Activated naive CD4-positive, alpha-beta T cell treated with anti-CD3 and anti-CD28 coated beads, Interleukin-2, amount 10 ng/mL, durations not matched to agents 7 days and 5 days (primary cell): Measurements from ENCODE around the gene RBM43.

ENCODE experiments used
- CTCF ChIA-PET: fragments of 350-600 bp; sonication (Branson Sonifier 250); formaldehyde crosslinking; loops from one replicate; lab custom pipeline; 2021; ENCODE audit warnings: antibody characterized with exemption; lab: Charles Lee
- DNase-seq: peaks from one replicate; pipeline ENCODE4 v3.0.0-alpha.2; 2020
- H3K27ac Mint-ChIP-seq: one replicate; pipeline ENCODE4 v1.8.0; 2021; ENCODE audit warnings: mild to moderate bottlenecking, moderate library complexity, mixed read lengths
- H3K27me3 Mint-ChIP-seq: one replicate; pipeline ENCODE4 v1.8.0; 2021; ENCODE audit warnings: mild to moderate bottlenecking, mixed read lengths
- H3K36me3 Mint-ChIP-seq: one replicate; pipeline ENCODE4 v1.8.0; 2021; ENCODE audit warnings: mixed read lengths
- H3K4me1 Mint-ChIP-seq: one replicate; pipeline ENCODE4 v1.8.0; 2021; ENCODE audit warnings: mixed read lengths
- H3K4me3 Mint-ChIP-seq: one replicate; pipeline ENCODE4 v1.8.0; 2021; ENCODE audit warnings: mild to moderate bottlenecking, moderate library complexity, mixed read lengths
- H3K9me3 Mint-ChIP-seq: one replicate; pipeline ENCODE4 v1.8.0; 2021; ENCODE audit warnings: mixed read lengths

RBM43 gene

GRCh38 chr2:151230627-151231140 lies 31.0 kb downstream of the RBM43 start:
- no peak for DNase-seq
- Mint-ChIP-seq H3K36me3 (no peaks in the 10 kb centered on the region), H3K4me3 (no peak overlapping the region), H3K27ac (no peak overlapping the region), H3K27me3 (peaks cover 10% of the 10 kb centered on the region), H3K4me1 (no peaks in the 10 kb centered on the region), H3K9me3 (no peaks in the 10 kb centered on the region)
- CTCF ChIA-PET, result interaction anchor here (2.4 kb wide), 1 partner anchor 8 kb away, joined by 8 read pairs; no protein-coding TSS in a partner anchor

- H3K9me3 Mint-ChIP-seq, result no peaks in the 10 kb centered on the region
- H3K36me3 Mint-ChIP-seq, result no peaks in the 10 kb centered on the region
- peaks cover 10% of the 10 kb centered on the region for H3K27me3 Mint-ChIP-seq
- no peak overlapping the region for H3K4me3 Mint-ChIP-seq
- H3K27ac Mint-ChIP-seq, result no peak overlapping the region
- H3K4me1 Mint-ChIP-seq, result no peaks in the 10 kb centered on the region
- CTCF ChIA-PET, result interaction anchor here (2.4 kb wide), 1 partner anchor 10 kb away, joined by 8 read pairs; no protein-coding TSS in a partner anchor
- DNase-seq, result no peak
Measured at GRCh38 chr2:151228847-151229512, 32.7 kb downstream of the RBM43 start.

- H3K27me3 Mint-ChIP-seq, result peaks cover 2% of the 10 kb centered on the region
- DNase-seq, result no peak
- no peaks in the 10 kb centered on the region for H3K9me3 Mint-ChIP-seq
- no peaks in the 10 kb centered on the region for H3K36me3 Mint-ChIP-seq
- CTCF ChIA-PET, result no interaction called here
- no peaks in the 10 kb centered on the region for H3K4me1 Mint-ChIP-seq
- H3K27ac Mint-ChIP-seq, result no peak overlapping the region
- no peak overlapping the region for H3K4me3 Mint-ChIP-seq
Measured at GRCh38 chr2:151217343-151217742, 44.3 kb downstream of the RBM43 start.

- Mint-ChIP-seq H3K27ac (no peak overlapping the region), H3K9me3 (no peaks in the 10 kb centered on the region), H3K27me3 (peaks cover 12% of the 10 kb centered on the region), H3K4me1 (no peaks in the 10 kb centered on the region), H3K4me3 (no peak overlapping the region), H3K36me3 (no peaks in the 10 kb centered on the region)
- CTCF ChIA-PET, result no interaction called here
- no peak for DNase-seq
Measured at GRCh38 chr2:151207100-151207499, 54.6 kb downstream of the RBM43 start.

- H3K4me1 Mint-ChIP-seq, result no peaks in the 10 kb centered on the region
- no peak for DNase-seq
- H3K27me3 Mint-ChIP-seq, result peaks cover 12% of the 10 kb centered on the region
- no peaks in the 10 kb centered on the region for H3K36me3 Mint-ChIP-seq
- no peak overlapping the region for H3K27ac Mint-ChIP-seq
- CTCF ChIA-PET, result no interaction called here
- no peaks in the 10 kb centered on the region for H3K9me3 Mint-ChIP-seq
- no peak overlapping the region for H3K4me3 Mint-ChIP-seq
Measured at GRCh38 chr2:151206446-151206968, 55.2 kb downstream of the RBM43 start.

- H3K27ac Mint-ChIP-seq, result no peak overlapping the region
- peaks cover 12% of the 10 kb centered on the region for H3K27me3 Mint-ChIP-seq
- no peaks in the 10 kb centered on the region for H3K4me1 Mint-ChIP-seq
- no peaks in the 10 kb centered on the region for H3K9me3 Mint-ChIP-seq
- no peak overlapping the region for H3K4me3 Mint-ChIP-seq
- CTCF ChIA-PET, result no interaction called here
- no peaks in the 10 kb centered on the region for H3K36me3 Mint-ChIP-seq
- no peak for DNase-seq
Measured at GRCh38 chr2:151205571-151205970, 56.1 kb downstream of the RBM43 start.

GRCh38 chr2:151204756-151205155 lies 56.9 kb downstream of the RBM43 start:
- H3K27ac Mint-ChIP-seq, result no peak overlapping the region
- peaks cover 12% of the 10 kb centered on the region for H3K27me3 Mint-ChIP-seq
- CTCF ChIA-PET, result no interaction called here
- no peaks in the 10 kb centered on the region for H3K9me3 Mint-ChIP-seq
- H3K36me3 Mint-ChIP-seq, result no peaks in the 10 kb centered on the region
- DNase-seq, result no peak
- H3K4me1 Mint-ChIP-seq, result no peaks in the 10 kb centered on the region
- H3K4me3 Mint-ChIP-seq, result no peak overlapping the region

- H3K36me3 Mint-ChIP-seq, result no peaks in the 10 kb centered on the region
- peaks cover 9% of the 10 kb centered on the region for H3K27me3 Mint-ChIP-seq
- H3K27ac Mint-ChIP-seq, result no peak overlapping the region
- H3K9me3 Mint-ChIP-seq, result no peaks in the 10 kb centered on the region
- CTCF ChIA-PET, result no interaction called here
- no peak overlapping the region for H3K4me3 Mint-ChIP-seq
- H3K4me1 Mint-ChIP-seq, result no peaks in the 10 kb centered on the region
- DNase-seq, result no peak
Measured at GRCh38 chr2:151200844-151201243, 60.8 kb downstream of the RBM43 start.

GRCh38 chr2:151200277-151200676 lies 61.4 kb downstream of the RBM43 start:
- H3K9me3 Mint-ChIP-seq, result no peaks in the 10 kb centered on the region
- CTCF ChIA-PET, result no interaction called here
- peaks cover 12% of the 10 kb centered on the region for H3K27me3 Mint-ChIP-seq
- no peaks in the 10 kb centered on the region for H3K4me1 Mint-ChIP-seq
- no peak overlapping the region for H3K4me3 Mint-ChIP-seq
- H3K36me3 Mint-ChIP-seq, result no peaks in the 10 kb centered on the region
- H3K27ac Mint-ChIP-seq, result no peak overlapping the region
- DNase-seq, result no peak

- CTCF ChIA-PET, result interaction anchor here (0.9 kb wide), 1 partner anchor 12 kb away, joined by 3 read pairs; no protein-coding TSS in a partner anchor
Measured at GRCh38 chr2:151198645-151199044, 63.0 kb downstream of the RBM43 start.

More at GRCh38 chr2:151198645-151199044, 63.0 kb downstream of the RBM43 start:
- Mint-ChIP-seq H3K27me3 (peaks cover 12% of the 10 kb centered on the region), H3K27ac (no peak overlapping the region), H3K4me1 (no peaks in the 10 kb centered on the region), H3K36me3 (no peaks in the 10 kb centered on the region), H3K4me3 (no peak overlapping the region), H3K9me3 (no peaks in the 10 kb centered on the region)
- DNase-seq, result no peak
